Astrocyte (in vitro differentiated cells and primary cell): Measurements from ENCODE around the gene PI4KA. TPM values are rescaled to one million over a fixed set of nuclear protein-coding genes. Genes with fewer than 3 reads are reported as not detected.

Source experiments
- DNase-seq: peaks from one replicate; pipeline ENCODE4 v3.0.0-alpha.2; 2010; ENCODE audit warnings: low read depth
- FAIRE-seq: peaks from 2 replicates; lab custom pipeline; 2011; peaks lifted over from hg19 to GRCh38; lab: Jason Lieb, UNC
- H2AFZ ChIP-seq: 2 replicates; pipeline ENCODE4 v1.6.0; 2012; ENCODE audit warnings: low read depth, low read length, inconsistent platforms
- H3K27ac ChIP-seq: 2 replicates; pipeline ENCODE4 v1.5.1; 2011; ENCODE audit warnings: low read depth, low read length, inconsistent platforms
- H3K27me3 ChIP-seq: 2 replicates; pipeline ENCODE4 v1.6.0; 2011; ENCODE audit warnings: low read length, inconsistent platforms; ENCODE audit not compliant: insufficient read depth
- H3K36me3 ChIP-seq: 2 replicates; pipeline ENCODE4 v1.5.1; 2011; ENCODE audit warnings: low read length, inconsistent platforms; ENCODE audit not compliant: insufficient read depth
- H3K4me1 ChIP-seq: 2 replicates; pipeline ENCODE4 v1.5.1; 2011; ENCODE audit warnings: low read length, inconsistent platforms; ENCODE audit not compliant: insufficient read depth
- H3K4me2 ChIP-seq: 2 replicates; pipeline ENCODE4 v1.6.0; 2012; ENCODE audit warnings: low read length, inconsistent platforms
- H3K4me3 ChIP-seq: 2 replicates; pipeline ENCODE4 v1.5.1; 2011; ENCODE audit warnings: low read depth, mild to moderate bottlenecking, low read length, inconsistent platforms; ENCODE audit not compliant: insufficient read depth
- H3K79me2 ChIP-seq: 2 replicates; pipeline ENCODE4 v1.6.0; 2012; ENCODE audit warnings: mild to moderate bottlenecking, low read length, inconsistent platforms; ENCODE audit not compliant: insufficient read depth
- H3K9ac ChIP-seq: 2 replicates; pipeline ENCODE4 v1.6.0; 2012; ENCODE audit warnings: mild to moderate bottlenecking, low read length, inconsistent platforms
- H3K9me3 ChIP-seq: 2 replicates; pipeline ENCODE4 v1.5.1; 2012; ENCODE audit warnings: low read depth, mild to moderate bottlenecking, low read length, inconsistent platforms; ENCODE audit not compliant: insufficient read depth
- H4K20me1 ChIP-seq: 2 replicates; pipeline ENCODE4 v1.6.0; 2012; ENCODE audit warnings: low read length, inconsistent platforms; ENCODE audit not compliant: insufficient read depth
- H3K27ac Mint-ChIP-seq: one replicate; pipeline ENCODE4 v1.8.0; 2021; ENCODE audit warnings: mild to moderate bottlenecking, mixed read lengths; ENCODE audit not compliant: unreplicated experiment
- H3K27me3 Mint-ChIP-seq: one replicate; pipeline ENCODE4 v1.8.0; 2021; ENCODE audit warnings: low read depth, mixed read lengths; ENCODE audit not compliant: unreplicated experiment
- H3K36me3 Mint-ChIP-seq: one replicate; pipeline ENCODE4 v1.8.0; 2021; ENCODE audit warnings: low read depth, mixed read lengths; ENCODE audit not compliant: unreplicated experiment
- H3K4me1 Mint-ChIP-seq: one replicate; pipeline ENCODE4 v1.8.0; 2021; ENCODE audit warnings: low read depth, mixed read lengths; ENCODE audit not compliant: unreplicated experiment
- H3K4me3 Mint-ChIP-seq: one replicate; pipeline ENCODE4 v1.8.0; 2021; ENCODE audit warnings: mild to moderate bottlenecking, moderate library complexity, mixed read lengths; ENCODE audit not compliant: unreplicated experiment
- H3K9me3 Mint-ChIP-seq: one replicate; pipeline ENCODE4 v1.8.0; 2021; ENCODE audit warnings: mild to moderate bottlenecking, mixed read lengths; ENCODE audit not compliant: unreplicated experiment
- EZH2 ChIP-seq: IDR thresholded peaks from 2 replicates; pipeline ENCODE4 v1.6.1; 2012; ENCODE audit warnings: mild to moderate bottlenecking, low read length, inconsistent platforms; ENCODE audit not compliant: insufficient read depth
- total RNA-seq: library from RNA; stranded (reverse); gene quantifications from 2 replicates; pipeline ENCODE4 v1.2.1, GENCODE V29; 2021
- TF ChIP-seq, protein P1 (sequence below): IDR thresholded peaks from 2 replicates; pipeline ENCODE4 v1.5.1; 2011; ENCODE audit warnings: low read depth, mild to moderate bottlenecking, inconsistent platforms, low read length, moderate library complexity; ENCODE audit not compliant: insufficient read depth

PI4KA gene
- total RNA-seq, 1 donor from 2014 or later = 35.9 TPM

DNA sequence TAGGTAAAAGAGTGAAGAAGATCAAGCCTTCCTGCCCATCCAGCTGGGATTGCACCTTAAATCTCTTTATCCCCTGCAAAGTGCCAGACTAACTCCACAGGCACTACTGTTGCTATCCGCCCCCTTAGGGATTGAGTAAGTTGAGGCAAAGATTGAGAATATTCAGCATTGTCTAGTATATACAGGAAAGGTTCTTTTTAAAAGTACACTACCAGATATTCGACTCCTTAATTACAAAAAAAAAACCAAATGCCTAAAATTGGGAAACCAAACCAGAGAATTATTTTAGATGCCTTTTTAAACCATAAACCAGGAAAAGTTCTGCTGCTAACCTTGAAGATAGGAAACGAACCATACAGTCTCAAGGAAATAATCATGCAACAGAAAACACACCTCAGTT is 73.2 kb downstream of the PI4KA start:
- no peak for FAIRE-seq

DNA sequence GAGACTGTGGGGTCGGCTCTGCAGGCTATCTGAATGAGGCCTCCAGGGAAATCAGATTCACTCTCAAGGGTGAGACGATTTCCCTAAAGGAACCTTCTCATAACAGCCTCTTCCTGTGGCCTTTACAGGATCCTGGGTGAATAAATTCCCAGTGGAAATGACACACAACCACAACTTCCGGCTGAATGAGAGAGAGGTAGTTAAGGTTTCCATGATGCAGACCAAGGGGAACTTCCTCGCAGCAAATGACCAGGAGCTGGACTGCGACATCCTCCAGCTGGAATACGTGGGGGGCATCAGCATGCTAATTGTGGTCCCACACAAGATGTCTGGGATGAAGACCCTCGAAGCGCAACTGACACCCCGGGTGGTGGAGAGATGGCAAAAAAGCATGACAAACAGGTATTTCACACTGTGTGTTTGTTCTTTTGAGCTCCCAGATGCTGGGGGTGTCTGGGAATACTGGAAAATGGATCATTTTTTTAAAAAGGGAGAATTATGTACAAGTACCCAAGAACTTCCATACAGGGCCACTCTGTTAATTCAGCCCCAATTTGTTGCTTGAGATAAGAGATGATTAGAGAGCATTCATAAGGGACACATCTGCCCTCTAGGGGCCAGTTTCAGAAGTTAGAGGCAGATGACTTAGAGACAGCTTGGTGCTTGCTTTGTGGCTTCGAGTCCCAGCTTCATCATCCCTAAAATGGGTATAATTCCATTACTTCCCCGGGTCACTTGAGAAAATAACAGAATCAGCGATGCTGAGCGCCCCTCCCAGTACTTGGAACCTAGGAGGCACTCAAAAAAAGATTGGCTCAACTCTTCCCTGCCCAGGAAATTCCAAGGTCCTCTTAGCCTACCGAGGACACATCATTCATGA is 74.5 kb downstream of the PI4KA start:
- peaks cover 20% of the 10 kb centered on the region for H3K36me3 Mint-ChIP-seq
- TF ChIP-seq EZH2 = no peak
- TF ChIP-seq, protein P1, sequence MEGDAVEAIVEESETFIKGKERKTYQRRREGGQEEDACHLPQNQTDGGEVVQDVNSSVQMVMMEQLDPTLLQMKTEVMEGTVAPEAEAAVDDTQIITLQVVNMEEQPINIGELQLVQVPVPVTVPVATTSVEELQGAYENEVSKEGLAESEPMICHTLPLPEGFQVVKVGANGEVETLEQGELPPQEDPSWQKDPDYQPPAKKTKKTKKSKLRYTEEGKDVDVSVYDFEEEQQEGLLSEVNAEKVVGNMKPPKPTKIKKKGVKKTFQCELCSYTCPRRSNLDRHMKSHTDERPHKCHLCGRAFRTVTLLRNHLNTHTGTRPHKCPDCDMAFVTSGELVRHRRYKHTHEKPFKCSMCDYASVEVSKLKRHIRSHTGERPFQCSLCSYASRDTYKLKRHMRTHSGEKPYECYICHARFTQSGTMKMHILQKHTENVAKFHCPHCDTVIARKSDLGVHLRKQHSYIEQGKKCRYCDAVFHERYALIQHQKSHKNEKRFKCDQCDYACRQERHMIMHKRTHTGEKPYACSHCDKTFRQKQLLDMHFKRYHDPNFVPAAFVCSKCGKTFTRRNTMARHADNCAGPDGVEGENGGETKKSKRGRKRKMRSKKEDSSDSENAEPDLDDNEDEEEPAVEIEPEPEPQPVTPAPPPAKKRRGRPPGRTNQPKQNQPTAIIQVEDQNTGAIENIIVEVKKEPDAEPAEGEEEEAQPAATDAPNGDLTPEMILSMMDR = peak; percentile 85
- H3K4me1 Mint-ChIP-seq = peaks cover 2% of the 10 kb centered on the region
- FAIRE-seq (peak; percentile 23), DNase-seq (peak; percentile 52)
- Histone ChIP-seq H3K4me3 (no peak overlapping the region), H3K9ac (peak overlapping the region; percentile 1), H2AFZ (no peak overlapping the region), H3K27ac (peak overlapping the region; percentile 52), H3K79me2 (no peaks in the 10 kb centered on the region), H3K9me3 (no peaks in the 10 kb centered on the region), H3K27me3 (no peaks in the 10 kb centered on the region), H3K4me1 (peaks cover 28% of the 10 kb centered on the region), H3K4me2 (peak overlapping the region; percentile 52), H4K20me1 (no peaks in the 10 kb centered on the region), H3K36me3 (peaks cover 10% of the 10 kb centered on the region)
- no peaks in the 10 kb centered on the region for H3K9me3 Mint-ChIP-seq
- H3K27ac Mint-ChIP-seq = no peak overlapping the region
- H3K27me3 Mint-ChIP-seq = no peaks in the 10 kb centered on the region
- H3K4me3 Mint-ChIP-seq = no peak overlapping the region

More for the DNA sequence above, 73.2 kb downstream of the PI4KA start:
- Mint-ChIP-seq H3K9me3 (no peaks in the 10 kb centered on the region), H3K27ac (no peak overlapping the region), H3K4me3 (no peak overlapping the region), H3K36me3 (peaks cover 15% of the 10 kb centered on the region), H3K27me3 (no peaks in the 10 kb centered on the region), H3K4me1 (no peaks in the 10 kb centered on the region)
- H2AFZ ChIP-seq = no peak overlapping the region
- no peaks in the 10 kb centered on the region for H3K79me2 ChIP-seq
- DNase-seq = no peak
- peaks cover 16% of the 10 kb centered on the region for H3K4me1 ChIP-seq
- H3K27me3 ChIP-seq = no peaks in the 10 kb centered on the region
- H3K4me3 ChIP-seq = no peak overlapping the region
- H3K9me3 ChIP-seq = no peaks in the 10 kb centered on the region
- H3K36me3 ChIP-seq = peaks cover 10% of the 10 kb centered on the region
- H3K9ac ChIP-seq = no peak overlapping the region
- TF ChIP-seq, protein P1 = no peak
- no peak for TF ChIP-seq EZH2
- no peaks in the 10 kb centered on the region for H4K20me1 ChIP-seq
- no peak overlapping the region for H3K27ac ChIP-seq
- no peak overlapping the region for H3K4me2 ChIP-seq

DNA sequence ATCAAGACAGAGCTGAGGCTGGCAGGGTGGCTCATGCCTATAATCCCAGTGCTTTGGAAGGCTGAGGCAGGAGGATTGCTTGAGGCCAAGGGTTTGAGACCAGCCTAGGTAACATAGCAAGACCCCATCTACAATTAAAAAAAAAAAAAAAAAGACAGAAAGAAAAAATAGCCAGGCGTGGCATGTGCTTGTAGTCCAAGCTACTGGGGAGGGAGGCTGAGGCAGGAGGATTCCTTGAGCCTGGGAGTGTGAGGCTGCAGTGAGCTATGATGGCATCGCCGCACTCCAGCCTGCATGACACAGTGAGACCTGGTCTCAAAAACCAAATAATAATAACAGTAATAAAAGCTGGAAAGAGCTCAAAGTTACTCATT is 75.3 kb downstream of the PI4KA start:
- no peak overlapping the region for H3K27ac Mint-ChIP-seq
- peaks cover 5% of the 10 kb centered on the region for H3K4me1 Mint-ChIP-seq
- H3K27me3 Mint-ChIP-seq = no peaks in the 10 kb centered on the region
- Histone ChIP-seq H3K4me3 (no peak overlapping the region), H4K20me1 (no peaks in the 10 kb centered on the region), H3K9me3 (no peaks in the 10 kb centered on the region), H2AFZ (no peak overlapping the region), H3K4me1 (peaks cover 36% of the 10 kb centered on the region), H3K27me3 (no peaks in the 10 kb centered on the region), H3K36me3 (peaks cover 7% of the 10 kb centered on the region), H3K4me2 (peak overlapping the region; percentile 52), H3K9ac (no peak overlapping the region), H3K27ac (peak overlapping the region; percentile 52), H3K79me2 (no peaks in the 10 kb centered on the region)
- peaks cover 17% of the 10 kb centered on the region for H3K36me3 Mint-ChIP-seq
- no peak overlapping the region for H3K4me3 Mint-ChIP-seq
- DNase-seq (no peak), FAIRE-seq (no peak)
- TF ChIP-seq, protein P1 = no peak
- no peaks in the 10 kb centered on the region for H3K9me3 Mint-ChIP-seq
